Measurements from ENCODE around the gene HHEX. TPM values are rescaled to one million over a fixed set of nuclear protein-coding genes. Genes with fewer than 3 reads are reported as not detected.
"Not testable (repeated sequence)": the region's sequence is repeated elsewhere in the genome, so short reads cannot be mapped to it uniquely, and the experiment has no call there.

HHEX gene
- total RNA-seq, 1 experiment from 2014 or later = 2.2 TPM

DNA sequence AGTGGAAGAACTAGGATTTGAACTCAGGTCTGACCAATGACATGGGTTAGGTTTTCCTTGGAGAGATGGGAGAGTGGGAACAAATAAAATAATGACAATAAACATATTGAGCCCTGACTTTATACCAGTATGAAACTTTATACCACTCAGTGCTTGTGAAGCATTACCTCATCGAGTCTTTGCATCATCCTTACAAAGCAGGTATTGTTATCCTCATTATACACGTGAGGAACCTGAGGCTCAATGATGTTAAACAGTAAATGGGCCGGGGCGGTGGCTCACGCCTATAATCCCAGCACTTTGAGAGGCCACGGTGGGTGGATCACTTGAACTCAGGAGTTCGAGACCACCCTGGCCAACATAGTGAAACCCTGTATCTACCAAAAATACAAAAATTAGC is 47.7 kb downstream of the HHEX start:
- POLR2A ChIA-PET (ENCODE audit: unreplicated experiment) = no interaction called here
- no peaks in the 10 kb centered on the region for H3K9me2 ChIP-seq (replicated peaks; ENCODE audit: low read length)
- ATAC-seq = no peak

DNA sequence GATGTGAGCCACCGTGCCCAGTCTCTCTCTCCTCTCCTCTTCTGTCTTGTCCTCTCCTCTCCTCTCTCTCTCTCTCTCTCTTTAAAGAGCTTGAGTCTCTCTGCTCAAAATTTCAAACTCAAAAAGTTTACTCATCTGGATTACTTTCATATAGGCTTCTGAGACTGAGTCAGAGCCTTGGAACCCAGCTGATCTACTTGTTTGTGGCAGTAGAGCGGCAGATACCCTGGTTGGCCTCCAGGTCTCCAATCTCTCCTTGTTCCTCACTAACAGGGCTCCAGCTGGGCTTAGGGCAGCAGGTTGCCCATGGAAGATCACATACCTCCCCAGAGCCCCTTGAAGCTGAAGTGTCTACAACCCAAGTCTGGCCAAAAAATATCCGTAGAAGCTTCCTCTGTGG is 51.0 kb downstream of the HHEX start:
- Histone ChIP-seq H2AFZ (ENCODE audit: low read length) (no peak overlapping the region), H3K4me3 (ENCODE audit: low read length) (no peak overlapping the region), H3K9ac (ENCODE audit: low read length) (no peak overlapping the region), H3K27ac (ENCODE audit: low read length) (no peak overlapping the region), H3K4me2 (ENCODE audit: low read length) (no peak overlapping the region), H4K20me1 (ENCODE audit: low read length) (no peaks in the 10 kb centered on the region), H3K9me2 (replicated peaks; ENCODE audit: low read length) (no peaks in the 10 kb centered on the region), H3K9me3 (ENCODE audit: low read length) (no peaks in the 10 kb centered on the region), H3K27me3 (ENCODE audit: low read length) (no peaks in the 10 kb centered on the region), H3K79me2 (ENCODE audit: low read length) (no peaks in the 10 kb centered on the region), H3K4me1 (ENCODE audit: insufficient read depth, low read length) (no peaks in the 10 kb centered on the region), H3F3A (ENCODE audit: low read length, unreplicated experiment) (no peaks in the 10 kb centered on the region), H3K36me3 (ENCODE audit: low read depth, low read length) (no peaks in the 10 kb centered on the region)
- BruUV-seq (replicated peaks) = no TSS peak
- CTCF ChIA-PET = no interaction called here
- intact Hi-C loops (cut with micrococcal nuclease) = no loop called here
- no peak for DNase-seq
- TF ChIP-seq, protein P1, sequence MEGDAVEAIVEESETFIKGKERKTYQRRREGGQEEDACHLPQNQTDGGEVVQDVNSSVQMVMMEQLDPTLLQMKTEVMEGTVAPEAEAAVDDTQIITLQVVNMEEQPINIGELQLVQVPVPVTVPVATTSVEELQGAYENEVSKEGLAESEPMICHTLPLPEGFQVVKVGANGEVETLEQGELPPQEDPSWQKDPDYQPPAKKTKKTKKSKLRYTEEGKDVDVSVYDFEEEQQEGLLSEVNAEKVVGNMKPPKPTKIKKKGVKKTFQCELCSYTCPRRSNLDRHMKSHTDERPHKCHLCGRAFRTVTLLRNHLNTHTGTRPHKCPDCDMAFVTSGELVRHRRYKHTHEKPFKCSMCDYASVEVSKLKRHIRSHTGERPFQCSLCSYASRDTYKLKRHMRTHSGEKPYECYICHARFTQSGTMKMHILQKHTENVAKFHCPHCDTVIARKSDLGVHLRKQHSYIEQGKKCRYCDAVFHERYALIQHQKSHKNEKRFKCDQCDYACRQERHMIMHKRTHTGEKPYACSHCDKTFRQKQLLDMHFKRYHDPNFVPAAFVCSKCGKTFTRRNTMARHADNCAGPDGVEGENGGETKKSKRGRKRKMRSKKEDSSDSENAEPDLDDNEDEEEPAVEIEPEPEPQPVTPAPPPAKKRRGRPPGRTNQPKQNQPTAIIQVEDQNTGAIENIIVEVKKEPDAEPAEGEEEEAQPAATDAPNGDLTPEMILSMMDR (conservative IDR thresholded peaks at IDR 0.05; ENCODE audit: low read depth, low read length) = no peak
- POLR2A ChIA-PET (ENCODE audit: unreplicated experiment) = no interaction called here
- ATAC-seq = no peak

More for the DNA sequence above, 47.7 kb downstream of the HHEX start:
- DNase-seq = no peak
- no peak overlapping the region for H3K4me2 ChIP-seq (ENCODE audit: low read length)
- H3K27me3 ChIP-seq (ENCODE audit: low read length) = no peaks in the 10 kb centered on the region
- H4K20me1 ChIP-seq (ENCODE audit: low read length) = no peaks in the 10 kb centered on the region
- H3K4me3 ChIP-seq (ENCODE audit: low read length) = no peak overlapping the region
- no peaks in the 10 kb centered on the region for H3K36me3 ChIP-seq (ENCODE audit: low read depth, low read length)
- H3K79me2 ChIP-seq (ENCODE audit: low read length) = no peaks in the 10 kb centered on the region
- BruUV-seq (replicated peaks) = no TSS peak
- no peak overlapping the region for H2AFZ ChIP-seq (ENCODE audit: low read length)
- H3K9me3 ChIP-seq (ENCODE audit: low read length) = no peaks in the 10 kb centered on the region
- no peaks in the 10 kb centered on the region for H3K4me1 ChIP-seq (ENCODE audit: insufficient read depth, low read length)
- H3K9ac ChIP-seq (ENCODE audit: low read length) = no peak overlapping the region
- intact Hi-C loops (cut with micrococcal nuclease) = no loop called here
- no peak for TF ChIP-seq EZH2phosphoT487 (IDR thresholded peaks at IDR 0.05; ENCODE audit: borderline replicate concordance, low read length)
- no peak for TF ChIP-seq EZH2 (IDR thresholded peaks at IDR 0.05; ENCODE audit: low read length, unreplicated experiment)
- TF ChIP-seq, protein P1 (conservative IDR thresholded peaks at IDR 0.05; ENCODE audit: low read depth, low read length) = no peak
- H3K27ac ChIP-seq (ENCODE audit: low read length) = no peak overlapping the region
- H3F3A ChIP-seq (ENCODE audit: low read length, unreplicated experiment) = no peaks in the 10 kb centered on the region
- CTCF ChIA-PET = no interaction called here

DNA sequence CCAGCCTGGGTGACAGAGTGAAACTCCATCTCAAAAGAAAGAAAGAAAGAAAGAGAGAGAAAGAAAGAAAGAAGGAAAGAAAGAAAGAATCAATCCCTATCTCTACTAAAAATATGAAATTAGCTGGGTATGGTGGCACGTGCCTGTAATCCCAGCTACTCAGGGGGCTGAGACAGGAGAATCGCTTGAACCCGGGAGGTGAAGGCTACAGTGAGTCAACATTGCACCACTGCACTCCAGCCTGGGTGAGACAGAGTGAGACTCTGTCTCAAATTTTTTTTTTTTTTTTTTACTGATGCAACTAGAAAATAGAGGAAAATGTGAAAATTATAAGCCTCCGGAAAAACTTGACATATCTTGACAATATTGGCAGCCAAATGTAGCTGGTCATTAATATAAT is 52.0 kb downstream of the HHEX start:
- H3K9ac ChIP-seq (ENCODE audit: low read length); H3K27me3 ChIP-seq (ENCODE audit: low read length); H4K20me1 ChIP-seq (ENCODE audit: low read length); H3K4me3 ChIP-seq (ENCODE audit: low read length); CTCF ChIA-PET; H3K4me2 ChIP-seq (ENCODE audit: low read length); H3K36me3 ChIP-seq (ENCODE audit: low read depth, low read length); DNase-seq; H2AFZ ChIP-seq (ENCODE audit: low read length); H3F3A ChIP-seq (ENCODE audit: low read length, unreplicated experiment); intact Hi-C loops (cut with micrococcal nuclease); ATAC-seq; H3K27ac ChIP-seq (ENCODE audit: low read length); H3K9me2 ChIP-seq (replicated peaks; ENCODE audit: low read length); BruUV-seq (replicated peaks); H3K79me2 ChIP-seq (ENCODE audit: low read length); H3K4me1 ChIP-seq (ENCODE audit: insufficient read depth, low read length); H3K9me3 ChIP-seq (ENCODE audit: low read length); POLR2A ChIA-PET (ENCODE audit: unreplicated experiment): not testable (repeated sequence)

Data from PC-3 (cell line).